Inflammatory macrophage (primary cell): ENCODE data around the gene TGIF1.
"Not testable (repeated sequence)": the region's sequence is repeated elsewhere in the genome, so short reads cannot be mapped to it uniquely, and the experiment has no call there.

ENCODE experiments used
- DNase-seq, 2 donors: peaks; one replicate each; pipeline ENCODE4 v3.0.0-alpha.2; 2020 to 2022
- total RNA-seq, 18 experiments: gene quantifications; one replicate each; lab custom pipeline; 2026; ENCODE audit warnings: mixed read lengths in 6 of 18, inconsistent platforms in 2 of 18; lab: John Stamatoyannopoulos, UW

The TGIF1 gene
- total RNA-seq = 11.0 to 39.8 (median 32.4) reads per million in 18 experiments

GRCh38 chr18:3450012-3450798, at the start of gene TGIF1:
TGIF1 (plus strand) TSS chr18:3450172; CDS start chr18:3450490, 318 bp downstream.
- peak; percentile 51 to 61 for DNase-seq

DNA sequence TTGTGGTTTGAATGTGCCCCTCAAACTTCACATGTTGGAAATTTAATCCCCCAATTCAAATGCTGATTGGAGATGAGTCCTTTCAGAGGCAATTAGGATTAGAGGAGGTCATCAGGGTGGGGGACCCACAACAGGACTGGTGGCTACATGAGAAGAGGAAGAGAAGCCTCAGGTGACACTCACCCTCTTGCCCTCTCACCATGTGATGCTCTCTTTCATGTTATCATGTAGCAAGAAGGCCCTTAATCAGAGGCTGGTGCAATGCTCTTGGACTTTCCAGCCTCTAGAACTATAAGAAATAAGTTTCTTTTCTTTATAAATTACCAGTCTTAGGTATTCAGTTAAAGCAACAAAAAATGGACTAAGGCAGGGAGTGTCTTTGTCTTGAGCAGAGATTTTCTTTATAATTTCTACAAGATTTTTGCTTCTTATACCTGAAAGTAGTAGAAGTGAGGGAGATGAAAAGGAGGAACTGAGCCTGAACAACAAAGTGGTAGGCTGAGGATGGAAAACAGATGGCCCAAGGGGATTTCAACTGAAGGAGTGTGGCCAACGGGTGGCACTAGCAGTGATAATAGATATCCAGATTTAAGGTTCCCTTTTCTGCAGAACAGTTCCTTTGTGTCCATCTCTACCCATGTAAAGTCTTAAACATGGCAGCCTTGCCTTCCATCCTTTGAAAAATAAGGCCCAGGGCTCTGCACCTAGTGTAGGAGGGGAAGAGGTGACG, 49.2 kb upstream of the TGIF1 start:
- DNase-seq = no peak

GRCh38 chr18:3401669-3402620, 48.0 kb upstream of the TGIF1 start:
- no peak for DNase-seq

DNA sequence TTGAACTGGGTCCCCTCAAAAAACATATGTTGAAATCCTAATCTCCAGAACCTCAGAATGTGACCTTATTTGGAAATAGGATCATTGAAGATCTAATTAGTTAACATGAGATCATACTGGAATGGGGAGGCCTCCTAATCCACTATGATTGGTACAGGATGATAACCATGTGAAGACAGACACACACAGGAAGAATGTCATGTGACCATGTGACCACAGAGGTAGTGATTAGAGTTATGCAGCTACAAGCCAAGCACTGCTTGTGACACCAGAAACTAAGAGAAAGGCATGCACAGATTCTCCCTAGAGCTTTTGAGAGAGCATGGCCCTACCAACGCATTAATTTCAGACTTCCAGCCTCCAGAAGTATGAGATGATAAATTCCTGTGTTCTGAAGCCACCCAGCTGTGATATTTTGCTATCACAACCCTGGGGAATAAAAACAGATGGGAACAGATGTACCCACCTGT, 47.0 kb upstream of the TGIF1 start:
- peak in 1 of 2 donors; percentile 3 for DNase-seq

- peak; percentile 47 to 62 for DNase-seq
These were observed 44.3 kb upstream of the TGIF1 start for GRCh38 chr18:3405713-3406112.

- DNase-seq = no peak
These were observed 41.9 kb upstream of the TGIF1 start for GRCh38 chr18:3408107-3408506.

GRCh38 chr18:3409811-3410210, 40.2 kb upstream of the TGIF1 start:
- no peak for DNase-seq

- no peak for DNase-seq
These were observed 39.7 kb upstream of the TGIF1 start for GRCh38 chr18:3410273-3410672.

- not testable (repeated sequence) for DNase-seq
These were observed 39.1 kb upstream of the TGIF1 start for GRCh38 chr18:3410876-3411275.

DNA sequence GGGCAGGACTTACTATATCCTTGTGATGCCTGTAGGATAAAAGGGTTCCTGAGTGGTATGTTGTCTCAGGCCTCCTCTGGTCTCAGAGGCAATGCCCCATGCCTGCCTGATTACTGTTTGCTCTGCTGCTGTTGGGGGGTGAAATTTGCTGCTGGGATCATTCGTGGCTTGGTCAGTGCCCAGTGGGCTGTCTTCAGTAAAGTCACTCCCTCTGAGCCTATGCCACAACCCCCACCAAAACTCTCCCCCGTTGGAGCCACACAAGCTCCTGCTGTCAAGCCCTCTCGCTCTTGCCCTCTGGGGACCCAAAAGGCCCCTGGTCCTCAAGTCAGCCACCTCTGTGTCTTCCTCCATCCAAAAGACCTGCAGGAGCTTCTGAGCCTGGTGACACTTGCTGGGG, 38.6 kb upstream of the TGIF1 start:
- no peak for DNase-seq

DNA sequence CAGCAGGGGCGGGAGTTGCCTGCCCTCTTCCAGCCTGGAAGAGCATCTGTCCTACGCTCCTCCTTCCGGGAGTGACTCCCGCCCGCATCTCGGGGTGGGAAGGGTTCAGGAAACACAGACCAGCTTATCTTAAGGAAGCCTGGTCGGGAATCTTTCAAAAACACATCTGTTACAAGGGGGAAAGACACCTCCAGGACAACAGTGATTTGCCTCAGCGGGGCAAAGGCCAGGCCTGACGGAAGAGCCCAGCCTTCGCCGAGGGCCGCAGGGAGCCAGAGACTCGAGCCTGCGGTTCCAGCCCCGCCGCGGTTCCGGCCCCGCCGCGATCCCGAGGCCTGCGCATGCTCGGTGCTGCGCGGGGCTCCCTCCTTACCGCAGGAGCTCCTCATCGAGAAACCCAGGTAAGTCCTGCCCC, 38.1 kb upstream of the TGIF1 start:
- DNase-seq = no peak

DNA sequence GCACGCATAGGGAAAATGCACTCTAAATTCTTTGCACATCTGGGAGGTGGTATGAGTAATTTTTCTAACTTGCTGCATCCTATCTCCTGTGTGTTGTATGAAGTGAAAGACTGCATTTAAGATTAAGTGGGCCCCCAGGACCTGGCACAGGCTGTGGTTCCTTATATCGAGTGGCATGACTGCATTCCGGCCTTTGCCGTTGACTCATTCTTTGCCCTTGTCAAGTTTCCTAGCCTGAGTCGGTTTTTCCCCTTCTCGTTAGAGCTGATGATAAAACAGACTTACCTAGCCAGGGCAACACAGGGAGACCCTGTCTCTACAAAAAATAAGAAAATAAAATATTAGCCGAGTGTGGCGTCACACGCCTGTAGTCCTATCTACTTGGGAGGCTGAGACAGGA, 37.4 kb upstream of the TGIF1 start:
- not testable (repeated sequence) for DNase-seq

DNA sequence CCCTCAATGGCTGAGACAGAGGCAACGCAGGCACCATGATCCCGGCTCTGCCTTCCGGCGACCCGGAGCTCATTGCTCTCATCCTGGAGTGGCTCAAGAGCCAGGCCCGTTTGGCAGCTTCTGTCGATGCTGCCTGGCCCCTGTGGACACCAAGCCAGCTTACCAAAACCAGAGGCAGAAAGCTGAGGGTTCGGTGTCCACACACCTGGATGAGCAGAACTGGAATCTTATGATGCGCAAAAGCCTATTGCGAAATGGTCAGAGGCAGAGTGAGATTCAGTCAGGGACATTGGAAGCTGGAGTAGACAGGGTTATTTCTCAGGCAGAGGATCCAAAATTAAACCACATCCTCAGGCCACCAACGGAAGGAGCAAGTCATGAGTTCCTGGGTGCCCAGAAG, 34.9 kb upstream of the TGIF1 start:
- DNase-seq = no peak

- DNase-seq = no peak
These were observed 31.9 kb upstream of the TGIF1 start for GRCh38 chr18:3418083-3418482.

GRCh38 chr18:3420919-3421279, 29.1 kb upstream of the TGIF1 start:
- no peak for DNase-seq

- DNase-seq = no peak
These were observed 27.1 kb upstream of the TGIF1 start for GRCh38 chr18:3422905-3423304.

DNA sequence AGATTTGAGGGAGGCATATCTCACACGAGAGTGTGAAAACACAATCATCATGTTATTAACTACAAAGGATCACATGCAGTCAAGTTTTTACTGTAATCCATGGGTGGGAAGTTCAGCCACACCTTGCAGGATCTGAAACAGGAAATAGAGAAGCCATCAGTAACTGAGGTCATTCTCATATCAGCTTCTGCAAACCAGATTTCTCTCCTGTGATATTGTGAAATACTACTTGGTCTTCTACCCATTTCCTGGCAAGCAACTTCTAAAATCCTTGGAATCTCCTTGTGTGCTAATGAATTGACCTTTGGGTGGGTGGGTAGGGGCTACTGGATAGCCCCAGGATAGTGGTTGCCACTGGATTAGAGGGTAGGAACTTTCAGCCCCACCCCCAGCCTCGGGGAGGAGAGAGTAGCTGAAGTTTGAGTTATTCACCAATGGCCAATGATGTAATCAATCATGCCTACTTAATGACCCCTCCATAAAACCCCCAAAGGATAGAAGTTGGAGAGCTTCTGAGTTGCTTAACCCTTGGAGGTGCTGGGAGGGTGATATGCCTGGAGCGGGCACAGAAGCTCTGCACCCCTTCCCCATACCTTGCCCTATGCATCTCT, 25.6 kb upstream of the TGIF1 start:
- DNase-seq = peak; percentile 38 to 50

- no peak for DNase-seq
These were observed 24.9 kb upstream of the TGIF1 start for GRCh38 chr18:3425030-3425429.

DNA sequence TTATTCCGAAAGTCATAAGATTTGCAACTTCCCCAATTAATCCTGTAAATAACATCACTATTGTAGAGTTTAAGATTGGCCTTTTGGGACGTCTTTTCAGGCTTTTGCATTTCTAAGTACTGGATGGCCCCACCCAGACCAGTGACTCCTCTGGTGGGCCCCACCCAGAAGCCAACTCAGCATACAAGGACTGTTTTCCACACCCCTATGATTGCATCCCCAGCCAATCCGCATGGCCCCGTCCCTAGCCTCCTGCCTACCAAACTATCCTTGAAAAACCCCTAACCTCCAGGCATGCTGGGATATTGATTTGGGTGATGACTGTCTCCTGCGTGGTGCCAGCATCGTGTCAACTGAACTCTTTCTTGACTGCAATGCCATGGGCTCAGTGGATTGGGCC, 24.5 kb upstream of the TGIF1 start:
- no peak for DNase-seq

GRCh38 chr18:3426074-3426473, 23.9 kb upstream of the TGIF1 start:
- no peak for DNase-seq

DNA sequence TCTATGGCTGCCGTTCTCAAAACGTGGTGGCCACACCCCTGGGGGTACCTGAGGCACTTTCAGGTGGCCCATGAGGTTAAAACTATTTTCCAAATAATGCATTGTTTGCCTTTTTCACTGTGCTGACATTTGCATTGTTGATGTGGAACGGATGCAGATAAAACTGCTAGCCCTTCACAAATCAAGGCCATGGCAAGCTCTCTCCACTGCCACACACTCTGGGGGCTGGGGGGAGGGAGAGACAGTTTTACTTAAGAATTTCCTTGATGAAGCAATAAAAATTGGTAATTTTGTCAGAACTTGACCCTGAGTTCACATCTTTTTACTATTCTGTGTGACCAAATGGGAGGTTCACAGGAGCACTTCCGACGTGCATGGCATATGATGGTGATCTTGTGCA, 22.0 kb upstream of the TGIF1 start:
- no peak for DNase-seq

- no peak for DNase-seq
These were observed 20.9 kb upstream of the TGIF1 start for GRCh38 chr18:3429121-3429520.
